ENCODE measurements around the gene STARD6.
"Not testable (repeated sequence)": the region's sequence is repeated elsewhere in the genome, so short reads cannot be mapped to it uniquely, and the experiment has no call there.

STARD6 gene

DNA sequence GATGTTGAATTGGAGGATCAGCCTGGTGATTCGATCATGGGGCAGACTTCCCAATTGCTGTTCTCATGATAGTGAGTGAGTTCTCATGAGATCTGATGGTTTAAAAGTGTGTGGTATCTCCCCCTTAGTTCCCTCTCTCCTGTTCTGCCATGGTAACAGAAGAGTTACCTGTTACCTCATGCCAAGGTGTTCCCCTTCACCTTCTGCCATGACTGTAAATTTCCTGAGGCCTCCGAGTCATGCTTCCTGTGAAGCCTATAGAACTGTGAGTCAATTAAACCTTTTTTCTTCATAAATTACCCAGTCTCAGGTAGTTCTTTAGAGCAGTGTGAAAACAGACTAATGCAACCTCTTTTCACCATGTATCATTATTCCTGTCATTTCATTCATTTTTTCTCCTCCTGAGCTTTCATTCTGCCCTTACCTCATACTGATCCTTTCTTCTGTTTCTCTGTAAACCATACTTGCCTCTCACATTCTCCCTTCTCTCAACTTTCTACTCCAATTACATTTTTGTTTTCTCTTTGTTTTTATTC, 22.0 kb downstream of the STARD6 start:
- no peak for DNase-seq

DNA sequence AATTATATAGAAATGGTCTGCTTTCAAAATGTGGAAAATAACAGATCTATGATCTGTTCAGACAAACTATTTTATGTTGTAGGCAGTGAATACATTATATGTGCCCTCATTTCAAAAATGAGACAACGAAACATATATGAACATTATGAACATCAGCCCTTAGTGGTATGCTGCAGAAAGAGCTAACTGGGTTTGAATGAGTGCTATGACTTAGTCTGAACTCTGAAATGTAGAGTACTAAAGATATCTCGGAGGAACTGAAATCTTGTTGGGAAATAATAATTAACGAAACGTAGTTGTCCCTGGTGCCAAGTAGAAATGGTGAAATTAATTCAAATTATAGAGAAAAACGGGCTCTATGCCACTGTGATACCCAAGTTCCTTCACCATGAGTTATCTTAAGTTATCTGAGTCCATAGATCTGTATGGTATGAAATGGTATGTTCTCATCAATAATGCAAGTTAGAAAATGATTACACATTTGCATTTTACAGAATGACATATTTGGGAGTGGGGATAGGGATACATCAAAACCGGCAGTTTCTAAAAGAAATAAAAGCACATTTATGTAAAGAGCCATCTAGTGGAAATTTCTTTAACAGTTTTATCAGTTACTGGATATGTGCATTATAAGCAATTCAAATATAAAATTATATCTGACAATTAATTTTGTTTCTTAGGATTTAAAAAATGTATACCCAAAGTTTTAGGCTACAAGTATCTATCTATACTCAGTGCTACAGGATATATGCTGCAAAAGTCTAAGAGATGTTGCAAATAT, 26.7 kb downstream of the STARD6 start:
- no peak for DNase-seq

DNA sequence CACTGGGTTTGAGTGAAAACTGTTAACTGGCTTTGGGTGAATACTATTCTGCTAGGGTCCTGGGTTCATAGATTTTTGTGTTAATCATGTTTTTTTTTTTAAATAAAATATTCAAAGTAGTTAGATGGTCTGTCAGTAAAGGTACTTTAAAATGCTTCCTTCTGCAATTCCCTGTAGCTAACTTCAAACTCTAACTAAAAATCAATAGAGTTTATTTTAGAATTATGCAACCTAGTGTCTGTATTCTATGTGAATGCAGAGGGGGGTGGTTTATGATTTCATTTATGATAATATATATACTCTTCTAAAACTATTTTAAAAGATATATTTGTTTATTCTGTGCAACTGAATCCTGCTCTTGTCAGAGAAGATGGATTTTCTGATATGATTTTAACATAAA, 27.9 kb downstream of the STARD6 start:
- DNase-seq, result no peak

DNA sequence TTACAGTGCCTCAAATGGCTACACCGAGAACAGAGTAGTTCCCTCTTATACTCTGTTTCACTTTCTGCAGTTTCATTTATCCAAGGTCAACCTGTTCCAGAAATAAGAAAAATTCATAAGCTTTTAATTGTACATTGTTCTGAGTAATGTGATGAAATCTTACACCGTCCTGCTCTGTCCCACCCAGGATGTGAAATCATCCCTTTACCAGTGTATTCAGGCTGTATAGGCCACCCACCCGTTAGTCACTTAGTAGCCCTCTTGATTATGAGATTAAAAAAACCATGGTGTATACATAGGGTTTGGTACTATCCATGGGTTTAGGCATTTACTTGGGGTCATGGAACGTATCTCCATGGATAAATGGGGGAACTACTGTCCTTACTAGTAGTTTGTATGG, 29.8 kb downstream of the STARD6 start:
- DNase-seq, result no peak

DNA sequence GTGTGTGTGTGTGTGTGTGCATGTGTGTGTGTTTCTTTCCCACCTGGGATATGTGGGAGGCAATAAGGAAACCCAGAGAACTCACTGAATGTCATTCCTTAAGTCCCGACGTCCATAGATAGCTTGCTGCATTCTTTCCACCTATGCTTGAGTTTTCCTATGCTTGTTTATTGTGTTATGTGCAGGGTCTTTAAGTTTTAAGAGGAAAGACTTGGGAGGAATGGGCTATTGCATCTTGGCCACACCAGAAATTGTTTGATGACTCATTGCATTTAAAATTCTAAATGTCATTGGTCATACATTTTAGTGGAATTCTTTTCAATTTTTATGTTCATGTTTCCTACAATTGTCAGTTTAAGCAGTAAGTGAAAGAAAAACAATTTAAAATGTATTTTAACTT, 33.7 kb downstream of the STARD6 start:
- no peak for DNase-seq

DNA sequence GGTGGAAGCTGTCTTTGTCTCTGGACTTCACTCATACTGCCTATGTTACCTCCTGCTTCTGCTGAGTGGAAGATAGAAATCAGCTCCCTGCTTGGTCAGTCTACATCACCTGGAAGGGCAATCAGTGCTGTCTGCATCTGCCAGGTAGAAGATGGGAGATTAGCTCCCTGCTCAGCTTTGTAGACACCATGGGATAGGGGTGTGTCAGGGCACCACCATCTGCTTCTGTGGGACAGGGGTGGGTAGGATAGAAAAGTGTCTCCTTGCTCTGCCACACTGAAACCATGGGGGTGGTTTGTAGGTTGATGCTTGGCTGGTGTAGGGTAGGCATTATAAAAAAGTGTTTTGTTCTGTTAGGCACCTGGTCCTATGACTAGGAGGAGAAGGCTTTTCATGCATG, 34.1 kb downstream of the STARD6 start:
- DNase-seq, result no peak

DNA sequence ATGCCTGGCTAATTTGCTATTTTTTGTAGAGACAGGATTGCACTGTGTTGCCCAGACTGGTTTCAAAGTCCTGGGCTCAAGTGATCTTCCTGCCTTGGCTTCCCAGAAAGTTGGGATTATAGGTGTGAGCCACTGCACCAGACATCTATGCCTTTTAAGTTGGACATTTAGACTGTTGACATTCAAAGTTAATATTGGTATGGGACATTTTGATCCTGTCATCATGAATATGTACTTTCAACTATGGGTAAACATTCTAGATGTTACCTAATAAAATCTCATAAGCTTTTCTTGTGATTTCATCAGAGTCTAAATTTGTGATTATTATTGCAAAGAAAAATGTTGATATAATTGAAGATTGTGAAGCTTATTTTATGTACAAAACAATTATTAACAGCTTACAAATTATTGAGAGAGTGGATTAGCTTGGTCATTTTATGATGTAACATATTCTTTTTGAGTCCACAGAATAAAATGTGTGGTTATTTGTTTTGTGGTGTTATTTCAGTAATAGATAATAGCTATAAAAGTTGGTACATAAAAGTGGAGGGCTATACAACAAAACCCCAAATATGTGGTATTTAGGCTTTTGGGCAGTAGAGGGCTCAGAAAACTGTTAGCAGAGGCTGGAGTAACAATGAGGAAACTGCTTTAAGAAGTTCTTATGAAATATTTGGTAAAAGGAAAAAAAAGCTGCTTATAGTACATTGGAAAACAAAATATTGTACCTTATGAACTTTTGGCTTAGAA, 41.4 kb downstream of the STARD6 start:
- no peak for DNase-seq

DNA sequence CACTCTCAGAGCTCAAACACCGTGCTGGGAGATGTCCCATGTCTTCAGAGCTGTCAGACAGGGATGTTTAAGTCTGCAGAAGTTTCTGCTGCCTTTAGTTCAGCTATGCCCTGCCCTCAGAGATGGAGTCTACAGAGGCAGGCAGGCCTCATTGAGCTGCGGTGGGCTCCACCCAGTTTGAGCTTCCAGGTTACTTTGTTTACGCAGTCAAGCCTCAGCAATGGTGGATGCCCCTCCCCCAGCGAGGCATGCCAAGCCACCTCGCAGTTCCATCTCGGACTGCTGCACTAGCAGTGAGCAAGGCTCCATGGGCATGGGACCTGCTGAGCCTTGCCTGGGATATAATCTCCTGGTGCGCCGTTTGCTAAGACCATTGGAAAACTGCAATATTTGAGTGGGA, 48.1 kb downstream of the STARD6 start:
- DNase-seq, result not testable (repeated sequence)

DNA sequence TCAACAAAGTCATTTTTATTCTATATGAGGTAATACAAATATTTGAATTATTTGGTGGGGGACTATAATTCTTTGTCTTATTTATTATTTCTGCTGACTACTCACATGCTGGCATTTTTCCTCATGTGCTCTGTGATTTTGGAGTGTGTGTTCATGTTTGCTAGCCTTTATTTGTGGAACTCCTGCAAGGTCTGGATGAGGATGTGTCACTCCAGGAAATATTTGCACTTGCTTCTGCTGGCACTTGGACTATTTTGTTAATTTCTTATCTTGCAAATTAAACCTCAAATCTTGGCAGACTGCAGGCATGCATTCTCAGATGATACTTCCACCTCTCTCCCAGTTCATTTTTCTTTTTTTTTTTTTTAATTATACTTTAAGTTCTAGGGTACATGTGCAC, 54.2 kb downstream of the STARD6 start:
- no peak for DNase-seq

DNA sequence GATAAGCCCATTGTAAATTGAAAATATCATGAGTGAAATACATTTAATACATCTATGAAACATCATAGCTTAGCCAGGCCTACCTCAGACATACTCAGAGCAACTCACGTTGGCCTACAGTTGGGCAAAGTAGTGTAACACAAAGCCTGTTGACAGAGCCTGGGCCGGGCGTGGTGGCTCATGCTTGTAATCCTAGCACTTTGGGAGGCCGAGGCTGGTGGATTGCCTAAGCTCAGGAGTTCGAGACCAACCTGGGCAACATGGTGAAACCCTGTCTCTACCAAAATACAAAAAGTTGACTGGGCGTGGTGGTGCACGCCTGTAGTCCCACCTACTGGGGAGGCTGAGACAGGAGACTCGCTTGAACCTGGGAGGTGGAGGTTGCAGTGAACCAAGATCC, 58.7 kb downstream of the STARD6 start:
- DNase-seq, result not testable (repeated sequence)

DNA sequence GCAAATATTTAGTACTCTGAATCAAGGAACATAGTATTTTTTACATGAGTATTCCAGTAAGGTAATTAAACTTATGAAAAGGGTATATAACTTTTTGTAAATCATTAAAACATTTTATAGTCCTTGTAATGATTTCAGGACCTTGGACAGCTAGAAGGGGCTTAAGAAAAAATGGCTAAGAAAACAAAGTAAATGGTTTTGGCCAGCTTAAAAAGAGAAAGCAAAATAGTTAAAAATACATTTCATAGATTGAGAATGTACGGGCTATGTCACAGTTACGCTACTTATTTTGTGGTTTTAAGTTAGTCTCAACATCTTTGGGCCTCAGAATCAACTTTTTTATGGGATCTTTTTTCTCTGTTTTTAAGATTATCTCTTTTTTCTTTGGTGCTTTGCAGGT, 61.6 kb downstream of the STARD6 start:
- no peak for DNase-seq

DNA sequence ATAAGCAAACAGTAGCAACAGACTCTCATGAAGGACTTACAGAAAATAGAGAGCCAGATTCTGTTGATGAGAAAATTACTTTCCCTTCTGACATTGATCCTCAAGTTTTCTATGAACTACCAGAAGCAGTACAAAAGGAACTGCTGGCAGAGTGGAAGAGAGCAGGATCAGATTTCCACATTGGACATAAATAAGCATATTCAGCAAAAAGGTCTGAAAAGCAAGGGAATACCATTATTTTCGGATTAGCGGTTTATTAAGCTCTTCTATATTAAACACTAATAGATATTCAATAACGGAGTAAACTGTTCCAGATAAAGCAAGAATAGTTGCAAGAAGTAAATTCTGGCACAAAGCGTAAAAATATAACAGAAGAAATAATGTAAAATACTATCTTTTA, 63.4 kb downstream of the STARD6 start:
- DNase-seq, result no peak

DNA sequence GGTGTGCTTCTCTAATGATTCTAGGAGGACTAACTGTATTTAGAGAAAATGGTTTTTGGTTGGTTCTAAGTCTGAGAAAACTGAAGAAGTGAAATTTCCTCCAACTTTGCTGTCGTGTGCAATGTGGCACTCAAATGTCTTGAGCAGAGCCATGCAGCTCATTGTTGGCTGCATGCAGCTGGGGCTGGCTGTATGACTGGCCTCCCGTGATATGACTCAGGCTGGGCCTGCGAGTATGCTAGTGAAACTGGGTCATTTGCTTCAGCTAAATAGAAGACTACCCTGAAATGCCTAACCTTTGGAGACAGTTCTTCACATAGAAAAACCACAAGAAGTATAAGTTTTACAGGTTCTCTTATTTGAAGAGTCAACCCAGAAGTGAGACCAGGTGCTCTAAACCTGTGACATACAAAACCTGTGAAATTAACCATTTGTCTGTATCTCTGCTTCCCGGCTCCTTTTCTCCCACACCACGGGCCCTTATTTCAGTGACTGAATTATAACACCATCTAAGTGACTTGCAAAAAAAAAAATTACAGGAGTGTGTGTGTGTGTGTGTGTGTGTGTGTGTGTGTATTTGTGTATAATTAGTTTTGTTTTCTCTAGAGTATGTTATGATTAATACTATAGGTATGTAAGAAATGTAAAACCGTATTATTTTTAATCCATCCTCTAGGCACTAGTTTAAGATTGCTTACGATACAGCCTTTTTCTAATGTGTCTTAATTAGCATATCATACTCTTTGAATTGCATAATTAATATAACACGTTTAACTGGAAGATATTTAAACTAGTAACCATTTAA, 72.5 kb downstream of the STARD6 start:
- no peak for DNase-seq

DNA sequence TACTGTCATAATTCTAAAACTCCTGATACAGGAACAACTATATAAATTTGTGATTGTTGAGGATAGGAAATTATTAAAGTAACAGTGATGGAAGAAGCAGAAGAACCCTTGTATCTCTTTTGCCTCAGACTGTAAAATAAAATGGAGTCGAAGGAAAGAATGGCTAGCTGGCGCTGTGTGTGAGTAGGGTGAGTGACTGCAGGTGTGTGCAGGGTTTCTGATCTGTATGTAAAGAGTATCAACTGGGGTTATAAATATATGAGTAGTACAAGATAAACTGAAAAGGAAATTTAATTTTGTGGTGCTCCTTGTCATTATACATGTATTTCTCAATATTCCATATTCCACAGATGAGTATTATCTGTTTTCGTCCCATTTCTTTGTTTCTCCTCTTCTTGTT, 73.1 kb downstream of the STARD6 start:
- DNase-seq, result no peak

DNA sequence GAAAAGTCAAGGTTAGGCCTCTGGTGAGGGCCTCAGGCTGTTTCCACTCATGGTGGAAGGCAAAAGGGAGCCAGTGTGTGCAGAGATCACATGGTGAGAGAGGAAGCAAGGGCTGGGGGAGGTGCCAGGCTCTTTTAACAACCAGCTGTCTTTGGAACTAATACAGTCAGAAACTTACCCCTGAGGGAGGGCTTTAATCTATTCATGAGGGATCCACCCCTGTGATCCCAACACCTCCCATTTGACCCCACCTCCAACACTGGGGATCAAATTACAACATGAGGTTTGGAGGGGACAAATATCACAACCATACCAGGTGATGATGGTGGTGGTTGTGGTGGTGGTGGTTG, 77.5 kb downstream of the STARD6 start:
- no peak for DNase-seq

DNA sequence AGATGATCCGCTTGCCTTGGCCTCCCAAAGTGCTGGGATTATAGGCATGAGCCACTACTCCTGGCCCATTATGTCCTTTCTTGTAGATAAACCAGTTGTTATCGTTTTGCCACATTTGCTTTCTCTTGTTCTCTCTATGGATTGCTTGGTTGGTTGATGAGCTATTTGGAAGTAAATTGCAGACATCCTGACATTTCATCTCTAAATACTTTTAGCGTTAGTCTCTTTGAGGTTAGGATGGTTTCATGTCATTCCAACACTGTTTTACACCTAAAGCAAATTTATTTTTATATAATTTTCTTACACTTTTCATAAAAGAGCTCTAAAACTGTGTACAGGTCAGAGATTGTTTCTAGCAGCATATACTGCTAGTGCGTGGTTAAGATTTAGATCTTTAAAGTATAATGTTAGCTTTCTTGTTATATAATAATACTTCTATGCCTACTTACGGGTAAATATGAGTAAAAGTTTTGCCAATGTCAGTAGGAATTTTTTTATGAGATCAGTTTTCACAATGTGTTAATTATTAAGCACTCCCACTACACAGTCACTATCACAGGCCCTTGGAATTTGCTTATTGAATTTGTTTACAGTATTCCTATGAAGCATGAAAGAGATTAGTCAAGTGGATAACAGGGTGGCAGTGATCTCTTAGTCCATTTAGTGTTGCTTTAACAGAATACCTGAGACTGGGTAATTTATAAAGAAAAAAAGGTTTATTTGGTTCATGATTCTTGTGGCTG, 78.0 kb downstream of the STARD6 start:
- no peak for DNase-seq

DNA sequence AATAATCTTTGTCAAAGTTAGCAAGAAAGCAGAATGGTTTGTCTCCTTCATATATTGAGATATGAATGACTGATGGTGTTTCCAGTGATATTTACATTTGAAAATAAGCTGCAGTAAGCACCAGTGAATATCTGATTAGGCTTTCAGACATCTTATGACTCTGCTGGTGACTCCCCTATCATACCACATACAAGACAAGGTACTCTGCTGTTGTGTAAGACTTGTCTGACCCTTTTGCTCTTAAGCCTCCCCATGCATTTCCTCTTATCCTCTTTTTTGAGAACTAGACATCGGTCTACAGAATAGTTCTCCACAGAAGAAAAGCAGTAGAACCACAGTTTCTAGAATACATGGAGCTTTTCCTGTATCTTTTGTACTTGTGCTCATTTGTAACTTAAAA, 79.0 kb downstream of the STARD6 start:
- DNase-seq, result no peak

DNA sequence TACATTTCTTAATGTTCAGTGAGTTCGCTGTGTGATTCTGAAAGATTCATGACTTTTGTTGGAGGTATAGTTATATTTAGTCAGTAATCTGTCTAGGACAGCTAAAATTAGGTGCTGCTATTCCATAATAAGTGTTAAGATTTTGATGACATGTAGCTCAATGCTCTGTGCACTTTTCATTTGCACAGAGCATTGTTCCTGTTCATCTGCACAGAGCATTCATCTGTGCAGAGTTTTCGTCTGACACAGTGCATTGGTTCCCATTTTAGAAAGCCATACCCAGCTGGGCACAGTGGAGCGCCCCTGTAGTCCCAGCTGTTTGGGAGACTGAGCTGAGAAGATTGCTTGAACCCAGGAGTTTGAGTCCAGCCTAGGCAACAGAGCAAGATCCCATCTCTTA, 79.8 kb downstream of the STARD6 start:
- DNase-seq, result no peak

All from DMS 273 treated with DMSO at 0.1 percent for 48 hours (cell line).